K562 treated with DMSO at 1 percent for 48 hours (cell line): ENCODE data around the gene TRPV5. TPM values are rescaled to one million over a fixed set of nuclear protein-coding genes. Genes with fewer than 3 reads are reported as not detected.

Experiments
- total RNA-seq: library from RNA; unstranded; fragments of 300-600 nt; gene quantifications from 2 replicates; pipeline ENCODE4 v1.2.3, GENCODE V29; 2022; ENCODE audit warnings: low replicate concordance; ENCODE audit errors: extremely low read depth

TRPV5 gene
- total RNA-seq: not detected in 2 replicates

GRCh38 chr7:142933624-142934023 lies at the start of gene TRPV5:
Gene TRPV5, minus strand, starts transcription at chr7:142933746. Its CDS starts 287 bp downstream, at chr7:142933459.

DNA sequence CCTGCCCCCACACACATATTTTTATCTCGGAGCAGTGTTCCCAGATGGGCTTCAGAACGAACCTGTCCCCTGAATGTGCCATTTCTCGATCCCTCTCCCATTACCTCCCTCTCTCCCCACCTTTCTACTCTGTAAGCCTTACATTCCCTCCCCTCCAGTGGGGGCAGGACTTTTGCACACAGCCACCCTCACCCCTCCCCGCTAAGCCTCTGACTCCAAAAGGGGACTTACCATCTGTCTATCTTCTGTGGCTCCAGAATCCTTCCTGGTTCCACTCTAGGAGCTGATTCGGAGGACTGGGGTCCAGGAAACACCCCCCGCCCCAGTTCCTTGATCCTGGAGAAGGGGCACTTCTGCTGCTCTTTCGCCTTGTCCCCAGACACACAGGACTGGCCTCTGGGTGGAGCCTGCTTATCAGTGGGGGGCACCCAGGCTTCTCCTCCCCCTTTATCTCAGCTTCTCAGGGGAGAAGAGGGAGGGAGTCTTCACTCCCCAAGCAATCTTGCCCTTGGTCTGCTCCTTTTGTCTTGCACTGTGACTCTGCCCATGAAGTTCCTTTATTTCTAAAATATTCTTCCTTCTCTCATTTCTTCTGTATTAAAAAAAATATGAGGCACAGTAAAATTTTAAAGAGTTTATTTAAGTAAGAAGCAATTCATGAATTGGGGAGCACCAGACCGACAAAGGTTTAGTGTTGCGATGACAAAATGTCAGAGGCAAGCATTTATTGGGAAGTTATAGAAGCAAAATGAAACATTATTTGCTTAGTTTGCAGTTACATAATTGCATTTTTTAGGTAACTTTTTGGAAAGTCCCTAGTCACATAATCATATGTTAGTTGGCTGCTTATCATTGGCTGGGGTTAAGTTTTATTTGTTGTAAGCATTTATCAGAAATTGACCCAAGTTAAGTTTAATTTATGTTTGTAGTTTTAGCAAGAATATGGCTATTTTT lies 28.7 kb upstream of the TRPV5 start, which contains the start of gene KEL:
Gene KEL (minus strand): TSS at position 391 of the 954 bp plus-strand sequence. CDS start 157 bp downstream, at position 234.

DNA sequence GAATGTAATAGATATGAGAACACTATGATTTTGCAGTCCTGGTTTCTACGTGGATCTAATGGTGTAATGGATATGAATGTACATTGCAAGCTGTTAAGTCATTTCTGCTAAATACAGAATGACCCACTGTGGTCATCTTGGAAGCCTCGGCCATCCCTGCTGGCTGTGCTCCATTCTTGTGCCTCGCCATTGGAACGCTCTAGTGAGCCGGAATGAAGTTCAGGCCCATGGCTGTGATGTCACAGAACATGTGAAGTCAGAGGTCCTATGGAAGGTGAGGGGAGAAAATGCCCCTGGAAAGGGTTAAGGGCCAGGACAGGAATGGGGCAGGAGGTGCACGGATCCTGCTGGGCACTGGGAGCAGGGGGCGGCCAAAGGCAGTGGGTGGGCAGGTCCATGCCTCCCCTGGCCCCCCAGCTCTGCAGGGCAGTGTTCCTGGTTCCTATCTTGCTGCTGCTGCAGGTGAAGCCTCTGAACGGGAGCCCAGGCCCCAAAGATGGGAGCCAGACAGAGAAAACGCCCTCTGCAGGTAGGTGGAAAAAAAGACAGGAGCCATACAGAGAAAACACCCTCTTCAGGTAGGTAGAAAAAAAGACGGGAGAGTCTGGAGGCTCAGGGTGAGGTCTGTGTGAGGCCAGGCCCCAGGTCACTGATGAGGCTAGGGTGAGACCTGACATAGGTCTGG lies 5.8 kb upstream of the TRPV5 start, which contains the start of gene LLCFC1:
Gene LLCFC1 (plus strand): TSS at position 259 of the 685 bp plus-strand sequence. CDS start 138 bp downstream, at position 397.

DNA sequence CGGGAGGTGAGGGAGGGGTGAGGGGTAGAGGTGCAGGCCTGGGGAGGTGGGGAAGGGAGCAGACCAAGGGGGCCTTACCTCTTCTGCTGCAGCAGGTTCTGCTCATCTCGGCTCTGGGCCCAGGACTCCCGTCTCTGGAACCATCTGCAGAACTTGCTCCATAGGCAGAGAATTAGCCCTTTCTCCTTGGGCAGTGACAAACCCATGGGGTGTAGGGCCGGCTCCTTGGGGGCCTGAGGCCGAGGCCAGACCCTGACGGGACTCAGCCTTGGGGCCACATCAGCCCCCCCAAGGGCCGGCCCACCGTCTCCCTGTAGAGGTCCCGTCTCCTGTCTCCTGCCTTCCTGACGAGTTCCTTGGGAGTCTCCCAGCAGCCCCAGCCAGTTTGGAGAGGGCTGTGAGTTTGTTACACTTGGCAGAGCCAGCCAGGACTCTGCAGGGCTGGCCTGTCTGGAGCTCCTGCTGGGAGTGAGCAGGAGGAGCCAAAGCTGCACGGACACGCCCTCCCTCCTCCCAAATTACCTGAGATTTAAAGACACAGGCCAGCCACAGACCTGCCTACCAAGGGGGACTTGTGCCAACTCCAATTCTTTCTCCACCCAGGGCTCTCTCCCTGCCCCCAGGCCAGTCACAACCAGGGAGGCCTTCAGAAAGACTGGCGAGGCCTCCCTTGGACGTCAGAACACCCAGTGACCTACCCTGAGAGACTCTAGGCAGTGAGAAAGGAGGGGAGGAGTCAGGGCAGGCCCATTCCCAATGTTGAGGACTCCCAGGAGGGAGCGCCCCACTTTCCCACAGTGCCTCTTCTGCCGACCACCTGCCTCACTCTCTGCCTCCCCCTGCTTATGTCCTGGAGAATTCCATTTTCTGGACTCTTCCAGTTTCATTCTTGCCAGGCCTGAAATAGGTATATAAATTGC lies 48.0 kb downstream of the TRPV5 start, which contains the start of gene TRPV6:
Gene TRPV6 (minus strand): TSS at position 435 of the 920 bp plus-strand sequence.

Other genes with a start within 250 kb of the TRPV5 start
- not detected in 2 replicates for gene PRSS1, start 184.3 kb downstream of the TRPV5 start, total RNA-seq
- gene PRSS2, start 162.8 kb downstream of the TRPV5 start, total RNA-seq: not detected in 2 replicates
- not detected in 2 replicates for gene EPHB6, start 78.7 kb downstream of the TRPV5 start, total RNA-seq
- not detected in 2 replicates for gene TRPV6, start 48.0 kb downstream of the TRPV5 start, total RNA-seq
- not detected in 2 replicates for gene LLCFC1, start 5.7 kb upstream of the TRPV5 start, total RNA-seq
- not detected in 2 replicates for gene KEL, start 28.6 kb upstream of the TRPV5 start, total RNA-seq
- not detected in 2 replicates for gene OR9A2, start 93.4 kb upstream of the TRPV5 start, total RNA-seq
- gene OR6V1, start 118.6 kb upstream of the TRPV5 start, total RNA-seq: not detected in 2 replicates
- gene PIP, start 198.3 kb upstream of the TRPV5 start, total RNA-seq: not detected in 2 replicates
- gene TAS2R39, start 249.7 kb upstream of the TRPV5 start, total RNA-seq: not detected in 2 replicates